ENCODE measurements around the gene XG. TPM values are rescaled to one million over a fixed set of nuclear protein-coding genes. Genes with fewer than 3 reads are reported as not detected.

The XG gene
- total RNA-seq, 1 experiment from 2014 or later, result 1.0 TPM

DNA sequence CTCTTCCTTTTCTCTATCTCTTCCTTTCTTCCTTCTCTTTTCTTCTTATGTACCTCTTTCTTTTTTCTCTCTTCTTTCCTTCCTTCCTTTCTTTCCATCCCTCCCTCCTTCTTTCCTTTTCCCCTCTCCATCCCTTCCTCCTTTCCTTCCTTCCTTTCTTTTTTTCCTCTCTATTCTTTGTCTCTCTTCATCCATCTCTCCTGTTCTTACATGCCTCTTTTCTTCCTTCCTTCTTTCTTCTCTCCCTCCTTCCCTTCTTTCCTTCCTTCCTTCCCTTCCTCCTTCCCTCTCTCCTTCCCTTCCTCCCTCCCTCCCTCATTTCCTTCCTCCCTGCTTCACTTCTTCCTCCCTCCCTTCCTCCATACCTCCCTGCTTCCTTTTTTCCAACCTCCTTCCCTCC lies 19.2 kb upstream of the XG start:
- Mint-ChIP-seq H3K4me3 (no peak overlapping the region), H3K4me1 (no peaks in the 10 kb centered on the region), H3K9me3 (peaks cover 8% of the 10 kb centered on the region), H3K27me3 (ENCODE audit: low read depth) (no peaks in the 10 kb centered on the region; the same call in 1 of the 2 replicates), H3K36me3 (peaks cover 33% of the 10 kb centered on the region), H3K27ac (no peak overlapping the region; the same call in 1 of the 2 replicates)
- DNase-seq (ENCODE audit: low spot score) (no peak), ATAC-seq (no peak)
- ChIA-PET CTCF (no interaction called here), POLR2A (no interaction called here)
- TF ChIP-seq AR (CRISPR knock-in tag; IDR thresholded peaks at IDR 0.05), result no peak
- TF ChIP-seq, protein P1, sequence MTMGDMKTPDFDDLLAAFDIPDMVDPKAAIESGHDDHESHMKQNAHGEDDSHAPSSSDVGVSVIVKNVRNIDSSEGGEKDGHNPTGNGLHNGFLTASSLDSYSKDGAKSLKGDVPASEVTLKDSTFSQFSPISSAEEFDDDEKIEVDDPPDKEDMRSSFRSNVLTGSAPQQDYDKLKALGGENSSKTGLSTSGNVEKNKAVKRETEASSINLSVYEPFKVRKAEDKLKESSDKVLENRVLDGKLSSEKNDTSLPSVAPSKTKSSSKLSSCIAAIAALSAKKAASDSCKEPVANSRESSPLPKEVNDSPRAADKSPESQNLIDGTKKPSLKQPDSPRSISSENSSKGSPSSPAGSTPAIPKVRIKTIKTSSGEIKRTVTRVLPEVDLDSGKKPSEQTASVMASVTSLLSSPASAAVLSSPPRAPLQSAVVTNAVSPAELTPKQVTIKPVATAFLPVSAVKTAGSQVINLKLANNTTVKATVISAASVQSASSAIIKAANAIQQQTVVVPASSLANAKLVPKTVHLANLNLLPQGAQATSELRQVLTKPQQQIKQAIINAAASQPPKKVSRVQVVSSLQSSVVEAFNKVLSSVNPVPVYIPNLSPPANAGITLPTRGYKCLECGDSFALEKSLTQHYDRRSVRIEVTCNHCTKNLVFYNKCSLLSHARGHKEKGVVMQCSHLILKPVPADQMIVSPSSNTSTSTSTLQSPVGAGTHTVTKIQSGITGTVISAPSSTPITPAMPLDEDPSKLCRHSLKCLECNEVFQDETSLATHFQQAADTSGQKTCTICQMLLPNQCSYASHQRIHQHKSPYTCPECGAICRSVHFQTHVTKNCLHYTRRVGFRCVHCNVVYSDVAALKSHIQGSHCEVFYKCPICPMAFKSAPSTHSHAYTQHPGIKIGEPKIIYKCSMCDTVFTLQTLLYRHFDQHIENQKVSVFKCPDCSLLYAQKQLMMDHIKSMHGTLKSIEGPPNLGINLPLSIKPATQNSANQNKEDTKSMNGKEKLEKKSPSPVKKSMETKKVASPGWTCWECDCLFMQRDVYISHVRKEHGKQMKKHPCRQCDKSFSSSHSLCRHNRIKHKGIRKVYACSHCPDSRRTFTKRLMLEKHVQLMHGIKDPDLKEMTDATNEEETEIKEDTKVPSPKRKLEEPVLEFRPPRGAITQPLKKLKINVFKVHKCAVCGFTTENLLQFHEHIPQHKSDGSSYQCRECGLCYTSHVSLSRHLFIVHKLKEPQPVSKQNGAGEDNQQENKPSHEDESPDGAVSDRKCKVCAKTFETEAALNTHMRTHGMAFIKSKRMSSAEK (CRISPR knock-in tag; IDR thresholded peaks at IDR 0.05; ENCODE audit: borderline replicate concordance), result no peak

- Mint-ChIP-seq H3K27ac (no peak overlapping the region), H3K9me3 (peaks cover 11% of the 10 kb centered on the region), H3K4me3 (no peak overlapping the region), H3K36me3 (peaks cover 34% of the 10 kb centered on the region), H3K27me3 (ENCODE audit: low read depth) (no peaks in the 10 kb centered on the region; the same call in 1 of the 2 replicates), H3K4me1 (no peaks in the 10 kb centered on the region)
- CTCF ChIA-PET, result no interaction called here
- no peak for DNase-seq (ENCODE audit: low spot score)
- no peak for TF ChIP-seq EMX1 (CRISPR knock-in tag; IDR thresholded peaks at IDR 0.05)
- no peak for TF ChIP-seq ESRRA (CRISPR knock-in tag; IDR thresholded peaks at IDR 0.05; ENCODE audit: borderline replicate concordance)
- no peak for TF ChIP-seq FOXJ3 (CRISPR knock-in tag; IDR thresholded peaks at IDR 0.05; ENCODE audit: borderline replicate concordance)
- TF ChIP-seq E2F1 (CRISPR knock-in tag; IDR thresholded peaks at IDR 0.05), result no peak
- TF ChIP-seq ZNF512 (CRISPR knock-in tag; IDR thresholded peaks at IDR 0.05; ENCODE audit: borderline replicate concordance), result no peak
- TF ChIP-seq, protein P2, sequence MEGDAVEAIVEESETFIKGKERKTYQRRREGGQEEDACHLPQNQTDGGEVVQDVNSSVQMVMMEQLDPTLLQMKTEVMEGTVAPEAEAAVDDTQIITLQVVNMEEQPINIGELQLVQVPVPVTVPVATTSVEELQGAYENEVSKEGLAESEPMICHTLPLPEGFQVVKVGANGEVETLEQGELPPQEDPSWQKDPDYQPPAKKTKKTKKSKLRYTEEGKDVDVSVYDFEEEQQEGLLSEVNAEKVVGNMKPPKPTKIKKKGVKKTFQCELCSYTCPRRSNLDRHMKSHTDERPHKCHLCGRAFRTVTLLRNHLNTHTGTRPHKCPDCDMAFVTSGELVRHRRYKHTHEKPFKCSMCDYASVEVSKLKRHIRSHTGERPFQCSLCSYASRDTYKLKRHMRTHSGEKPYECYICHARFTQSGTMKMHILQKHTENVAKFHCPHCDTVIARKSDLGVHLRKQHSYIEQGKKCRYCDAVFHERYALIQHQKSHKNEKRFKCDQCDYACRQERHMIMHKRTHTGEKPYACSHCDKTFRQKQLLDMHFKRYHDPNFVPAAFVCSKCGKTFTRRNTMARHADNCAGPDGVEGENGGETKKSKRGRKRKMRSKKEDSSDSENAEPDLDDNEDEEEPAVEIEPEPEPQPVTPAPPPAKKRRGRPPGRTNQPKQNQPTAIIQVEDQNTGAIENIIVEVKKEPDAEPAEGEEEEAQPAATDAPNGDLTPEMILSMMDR (IDR thresholded peaks at IDR 0.05), result no peak
- no peak for TF ChIP-seq FOXK1 (CRISPR knock-in tag; IDR thresholded peaks at IDR 0.05)
- no peak for TF ChIP-seq PREB (CRISPR knock-in tag; IDR thresholded peaks at IDR 0.05; ENCODE audit: borderline replicate concordance)
- no peak for TF ChIP-seq NFYB (CRISPR knock-in tag; conservative IDR thresholded peaks at IDR 0.05; ENCODE audit: low read depth)
- POLR2A ChIA-PET, result no interaction called here
- ATAC-seq, result no peak
These were observed 18.6 kb upstream of the XG start for GRCh38 chrX:2733286-2733685.
